Upper lobe of right lung (tissue), 1 donor: ENCODE data around the gene MTHFSD. TPM values are rescaled to one million over a fixed set of nuclear protein-coding genes. Genes with fewer than 3 reads are reported as not detected.

Experiments
- ATAC-seq: fragments of 200-7000 bp; cut with Tn5 transposase; one replicate; pipeline ENCODE4 v1.9.1; 2020; ENCODE audit warnings: mild to moderate bottlenecking, moderate library complexity
- DNase-seq: peaks from one replicate; pipeline ENCODE4 v3.0.0-alpha.2; 2020
- H3K27ac ChIP-seq: fragments of 200-600 bp; one replicate; pipeline ENCODE4 v1.8.0; 2022
- H3K27me3 ChIP-seq: fragments of 200-600 bp; one replicate; pipeline ENCODE4 v1.8.0; 2022; ENCODE audit warnings: mild to moderate bottlenecking
- H3K36me3 ChIP-seq: fragments of 200-600 bp; one replicate; pipeline ENCODE4 v1.8.0; 2022
- H3K4me1 ChIP-seq: fragments of 200-600 bp; one replicate; pipeline ENCODE4 v1.8.0; 2022
- H3K4me3 ChIP-seq: fragments of 200-600 bp; one replicate; pipeline ENCODE4 v1.8.0; 2022; ENCODE audit warnings: mild to moderate bottlenecking
- H3K9me3 ChIP-seq: fragments of 200-600 bp; one replicate; pipeline ENCODE4 v1.8.0; 2022
- intact Hi-C: fragments of 100-400 bp; cut with DNase I; formaldehyde crosslinking; loops from one replicate; pipeline ENCODE4 v1.11.0; 2022
- total RNA-seq: library from RNA; stranded (reverse); fragmentation: NEBNext Ultra II Directional; extraction: Animal tissue kit (Norgen Biotek cat#: 25700); gene quantifications from one replicate; pipeline ENCODE4 v1.2.1, GENCODE V29; 2021
- TF ChIP-seq, protein P1 (sequence below): fragments of 200-600 bp; IDR thresholded peaks from one replicate; pipeline ENCODE4 v1.8.0; 2022; ENCODE audit warnings: antibody characterized with exemption
- donor health status: DM: no; HTN: yes; CAD: no; lungs with severe emphysema.

The MTHFSD gene
- total RNA-seq, 1 donor from 2014 or later = 18.7 TPM

DNA sequence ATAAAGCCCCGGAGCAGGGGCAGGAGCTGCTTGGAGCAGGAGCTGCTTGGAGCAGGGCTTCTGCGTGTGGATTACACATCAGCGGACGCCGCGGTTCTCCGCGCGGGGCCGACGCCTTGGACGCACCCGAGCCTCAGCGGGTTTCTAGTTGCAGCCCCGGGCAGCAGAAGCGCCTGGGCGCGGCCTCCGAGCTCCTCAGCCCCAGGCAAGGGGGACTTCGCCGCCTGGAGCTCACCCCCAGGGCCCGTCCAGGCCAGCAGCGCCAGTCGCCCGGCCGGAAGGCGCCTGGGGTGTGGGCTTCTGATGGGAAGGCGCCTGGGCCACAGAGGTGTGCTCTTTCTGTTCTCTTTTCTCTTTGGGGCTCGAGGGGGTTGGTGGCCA, 38.4 kb downstream of the MTHFSD start:
- H3K36me3 ChIP-seq = peaks cover 4% of the 10 kb centered on the region
- intact Hi-C loops = loop anchor here (5.0 to 10.0 kb wide), 3 partner anchors 172 to 444 kb away; no protein-coding TSS in a partner anchor
- peak overlapping the region; percentile 86 for H3K27ac ChIP-seq
- ATAC-seq (peak; percentile 1), DNase-seq (no peak)
- H3K4me3 ChIP-seq = peak overlapping the region; percentile 62
- peaks cover 80% of the 10 kb centered on the region for H3K27me3 ChIP-seq
- no peaks in the 10 kb centered on the region for H3K4me1 ChIP-seq
- H3K9me3 ChIP-seq = no peaks in the 10 kb centered on the region
- TF ChIP-seq, protein P1, sequence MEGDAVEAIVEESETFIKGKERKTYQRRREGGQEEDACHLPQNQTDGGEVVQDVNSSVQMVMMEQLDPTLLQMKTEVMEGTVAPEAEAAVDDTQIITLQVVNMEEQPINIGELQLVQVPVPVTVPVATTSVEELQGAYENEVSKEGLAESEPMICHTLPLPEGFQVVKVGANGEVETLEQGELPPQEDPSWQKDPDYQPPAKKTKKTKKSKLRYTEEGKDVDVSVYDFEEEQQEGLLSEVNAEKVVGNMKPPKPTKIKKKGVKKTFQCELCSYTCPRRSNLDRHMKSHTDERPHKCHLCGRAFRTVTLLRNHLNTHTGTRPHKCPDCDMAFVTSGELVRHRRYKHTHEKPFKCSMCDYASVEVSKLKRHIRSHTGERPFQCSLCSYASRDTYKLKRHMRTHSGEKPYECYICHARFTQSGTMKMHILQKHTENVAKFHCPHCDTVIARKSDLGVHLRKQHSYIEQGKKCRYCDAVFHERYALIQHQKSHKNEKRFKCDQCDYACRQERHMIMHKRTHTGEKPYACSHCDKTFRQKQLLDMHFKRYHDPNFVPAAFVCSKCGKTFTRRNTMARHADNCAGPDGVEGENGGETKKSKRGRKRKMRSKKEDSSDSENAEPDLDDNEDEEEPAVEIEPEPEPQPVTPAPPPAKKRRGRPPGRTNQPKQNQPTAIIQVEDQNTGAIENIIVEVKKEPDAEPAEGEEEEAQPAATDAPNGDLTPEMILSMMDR = no peak

DNA sequence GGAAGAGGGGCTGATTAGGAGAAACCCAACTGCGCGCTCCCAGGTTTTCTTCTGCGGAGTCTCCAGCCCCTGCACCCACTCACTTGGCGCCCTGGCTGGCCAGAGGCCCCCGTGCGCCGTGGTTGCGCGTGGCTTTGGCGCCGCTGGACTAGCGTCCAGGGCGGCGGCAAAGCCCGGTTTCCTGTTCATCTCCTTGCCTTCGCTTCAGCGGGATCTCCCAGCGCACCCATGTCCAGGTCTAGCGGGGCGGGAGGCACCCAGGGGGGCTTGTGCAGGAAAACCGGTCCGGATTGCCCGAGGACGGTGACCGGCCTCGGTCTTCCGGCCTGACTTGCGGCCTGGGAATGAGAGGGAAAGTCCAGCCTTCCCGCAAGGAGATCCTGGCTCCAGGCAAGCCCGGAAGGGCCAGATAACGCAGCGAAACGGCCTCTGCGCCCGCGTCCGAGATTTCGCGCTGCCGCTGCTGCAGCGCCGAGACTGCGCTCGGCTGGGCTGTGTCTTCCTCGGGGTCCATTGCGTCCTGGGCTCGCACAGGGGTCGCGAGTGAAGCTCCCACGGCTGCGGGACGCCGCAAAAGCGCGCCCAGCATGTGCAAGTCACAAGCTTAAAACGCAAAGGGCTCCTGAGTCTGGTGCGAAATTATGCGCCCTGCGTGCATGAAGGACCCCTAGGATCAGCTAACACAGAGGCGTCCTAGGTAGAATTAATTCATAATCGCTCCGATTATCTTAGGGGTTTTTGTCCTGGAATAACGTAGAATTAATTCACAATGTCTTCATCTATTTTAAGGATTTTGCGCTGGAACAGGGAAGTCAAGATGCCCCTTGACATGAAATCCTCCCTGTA, 39.0 kb downstream of the MTHFSD start:
- H3K9me3 ChIP-seq = no peaks in the 10 kb centered on the region
- H3K27ac ChIP-seq = peak overlapping the region; percentile 86
- ATAC-seq = no peak
- peaks cover 4% of the 10 kb centered on the region for H3K36me3 ChIP-seq
- TF ChIP-seq, protein P1 = no peak
- H3K27me3 ChIP-seq = peaks cover 79% of the 10 kb centered on the region
- no peak for DNase-seq
- intact Hi-C loops = loop anchor here (5.0 to 10.0 kb wide), 3 partner anchors 171 to 444 kb away; no protein-coding TSS in a partner anchor
- peak overlapping the region; percentile 62 for H3K4me3 ChIP-seq
- H3K4me1 ChIP-seq = no peaks in the 10 kb centered on the region

DNA sequence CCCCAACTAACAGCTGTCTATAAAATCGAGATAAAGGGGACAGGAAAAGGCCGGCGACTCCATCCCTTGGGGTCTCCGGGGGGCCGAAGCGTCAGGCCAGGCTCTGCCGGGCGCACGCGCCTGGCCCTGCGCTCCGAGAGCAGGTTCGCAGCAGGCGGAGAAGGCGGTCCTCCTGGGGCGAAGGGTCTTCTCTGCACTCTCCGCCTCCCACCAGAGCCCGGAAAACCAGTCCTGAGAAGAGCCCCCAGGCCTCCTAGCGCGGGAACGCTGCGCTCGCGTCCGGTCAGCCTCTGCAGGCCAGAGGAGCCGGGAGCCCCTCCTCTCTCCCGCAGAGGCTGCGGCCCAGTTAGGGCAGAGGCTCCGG, 39.6 kb downstream of the MTHFSD start:
- intact Hi-C loops = loop anchor here (5.0 to 10.0 kb wide), 3 partner anchors 171 to 443 kb away; no protein-coding TSS in a partner anchor
- no peak for ATAC-seq
- no peaks in the 10 kb centered on the region for H3K4me1 ChIP-seq
- DNase-seq = no peak
- TF ChIP-seq, protein P1 = no peak
- H3K36me3 ChIP-seq = peaks cover 4% of the 10 kb centered on the region
- H3K9me3 ChIP-seq = no peaks in the 10 kb centered on the region
- peaks cover 73% of the 10 kb centered on the region for H3K27me3 ChIP-seq
- peak overlapping the region; percentile 86 for H3K27ac ChIP-seq
- H3K4me3 ChIP-seq = peak overlapping the region; percentile 62

DNA sequence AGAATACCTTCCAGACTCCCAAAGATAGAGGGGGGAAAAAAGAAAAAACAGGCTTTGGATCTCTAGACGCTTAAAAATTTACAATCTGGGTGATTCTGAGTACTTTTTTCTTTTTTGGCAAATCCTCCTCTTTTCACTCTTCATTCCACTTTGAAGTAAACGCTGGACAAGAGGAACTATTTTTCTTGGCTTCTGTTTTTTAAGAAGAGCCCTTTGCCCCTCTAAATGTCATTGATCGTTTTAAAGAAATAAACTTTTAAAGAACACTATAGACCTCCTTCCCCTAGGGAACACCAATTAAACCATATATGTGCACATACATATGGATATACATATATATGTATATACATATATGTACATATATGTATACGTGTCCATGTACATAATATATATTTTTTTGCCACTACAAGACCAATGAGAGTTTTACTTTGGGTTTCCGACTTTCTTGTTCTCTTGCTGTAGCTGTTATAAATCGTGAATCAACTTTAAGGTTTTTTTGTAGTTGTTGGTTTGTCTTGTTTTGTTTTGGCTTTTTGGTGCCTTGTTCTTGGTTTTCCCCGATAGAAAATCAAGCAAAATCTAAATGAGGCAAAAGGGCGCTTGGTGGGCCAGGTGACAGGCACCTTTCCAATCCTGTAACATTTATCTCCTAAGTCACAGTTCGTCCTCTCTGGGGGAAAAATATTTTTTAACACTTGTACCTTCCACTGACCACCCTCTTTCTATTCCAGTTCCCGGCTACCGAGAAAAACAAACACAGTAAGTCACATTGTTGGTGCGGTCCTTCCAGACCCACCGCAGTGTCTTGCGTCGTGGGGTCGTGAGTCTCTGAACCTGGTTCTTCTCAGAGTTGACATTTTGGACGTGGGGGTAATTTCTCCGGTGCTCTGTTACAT, 40.3 kb downstream of the MTHFSD start:
- no peak for ATAC-seq
- peaks cover 4% of the 10 kb centered on the region for H3K36me3 ChIP-seq
- H3K4me3 ChIP-seq = peak overlapping the region; percentile 62
- H3K27ac ChIP-seq = peak overlapping the region; percentile 86
- peaks cover 73% of the 10 kb centered on the region for H3K27me3 ChIP-seq
- no peaks in the 10 kb centered on the region for H3K9me3 ChIP-seq
- H3K4me1 ChIP-seq = peaks cover 3% of the 10 kb centered on the region
- no peak for DNase-seq
- intact Hi-C loops = loop anchor here (5.0 to 10.0 kb wide), 3 partner anchors 170 to 442 kb away; no protein-coding TSS in a partner anchor
- TF ChIP-seq, protein P1 = no peak

DNA sequence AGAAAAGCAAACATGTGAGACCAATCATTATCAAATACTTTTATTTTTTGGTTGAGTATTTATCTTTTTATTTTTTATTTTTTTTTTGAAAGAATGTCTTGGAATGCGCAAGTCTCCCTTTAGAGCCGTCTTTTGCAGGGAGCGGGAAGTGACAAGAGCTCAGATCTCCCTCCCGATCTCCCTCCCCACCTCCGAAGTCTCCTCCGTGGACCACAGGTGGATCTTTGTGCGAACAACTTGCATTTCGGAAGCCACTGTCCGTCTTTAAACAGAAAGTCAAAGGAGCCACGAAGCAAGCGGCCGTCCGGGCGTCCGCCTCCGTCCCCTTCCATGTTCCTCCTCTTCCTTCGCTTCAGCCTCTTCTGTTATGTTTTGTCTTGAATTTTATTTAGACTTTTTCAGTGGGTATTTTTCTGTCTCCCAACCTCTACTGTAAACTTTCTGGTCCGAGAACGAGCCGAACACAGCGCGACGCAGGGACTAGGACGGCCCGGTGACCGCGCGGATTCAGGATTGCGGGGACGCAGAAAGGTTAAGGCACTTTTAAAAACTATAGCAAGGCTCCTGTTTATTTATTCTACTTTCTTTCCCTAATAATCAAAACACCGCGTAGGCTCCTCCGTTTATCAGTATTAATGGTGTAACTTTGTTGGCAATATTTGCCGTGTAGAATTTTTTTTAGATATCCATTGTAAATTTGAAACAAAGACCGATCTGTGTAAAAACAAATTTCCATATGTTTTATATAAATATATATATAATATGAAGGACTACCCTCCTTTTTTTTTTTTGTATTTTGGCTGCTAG, 41.4 kb downstream of the MTHFSD start:
- H3K27me3 ChIP-seq = peaks cover 69% of the 10 kb centered on the region
- TF ChIP-seq, protein P1 = no peak
- DNase-seq = no peak
- H3K36me3 ChIP-seq = peaks cover 4% of the 10 kb centered on the region
- peak overlapping the region; percentile 86 for H3K27ac ChIP-seq
- no peaks in the 10 kb centered on the region for H3K9me3 ChIP-seq
- peaks cover 8% of the 10 kb centered on the region for H3K4me1 ChIP-seq
- intact Hi-C loops = loop anchor here (10.0 kb wide), 1 partner anchor 169 kb away; no protein-coding TSS in a partner anchor
- no peak for ATAC-seq
- H3K4me3 ChIP-seq = peak overlapping the region; percentile 62
